IMR-90 (cell line): ENCODE results near the gene HAND2. TPM values are rescaled to one million over a fixed set of nuclear protein-coding genes. Genes with fewer than 3 reads are reported as not detected.

ENCODE experiments used
- ATAC-seq: fragments of 200-7000 bp; cut with Tn5 transposase; 2 replicates; pipeline ENCODE4 v1.9.1; 2020; ENCODE audit warnings: low read depth, mild to moderate bottlenecking, moderate library complexity
- BruUV-seq: library from RNA; stranded (reverse); fragments of 400-500 nt; replicated peaks from 2 replicates; lab custom pipeline; 2021; lab: Mats Ljungman, UMichigan
- CTCF ChIA-PET: fragments of 300-600 bp; formaldehyde crosslinking; extraction: SDS; loops from one replicate; lab custom pipeline; 2021; ENCODE audit warnings: antibody characterized with exemption; lab: Yijun Ruan, JAX
- POLR2A ChIA-PET: fragments of 300-600 bp; sonication (Branson Sonifier 250); formaldehyde crosslinking; loops from one replicate; lab custom pipeline; 2022; ENCODE audit warnings: antibody characterized with exemption; ENCODE audit not compliant: unreplicated experiment; lab: Charles Lee
- DNase-seq: peaks from one replicate; pipeline ENCODE4 v3.0.0; 2013
- H2AFZ ChIP-seq: replicated peaks from 2 replicates; pipeline ENCODE3; 2013; ENCODE audit warnings: low read length, mild to moderate bottlenecking; ENCODE audit not compliant: poor library complexity
- H2AK5ac ChIP-seq: 2 replicates; pipeline ENCODE4 v1.6.1; 2013; ENCODE audit warnings: low read depth, low read length, inconsistent platforms
- H2AK9ac ChIP-seq: replicated peaks from 2 replicates; pipeline ENCODE3; 2013; ENCODE audit warnings: mild to moderate bottlenecking, low read depth, low read length, moderate library complexity; ENCODE audit not compliant: poor library complexity
- H2BK120ac ChIP-seq: 2 replicates; pipeline ENCODE4 v1.6.1; 2013; ENCODE audit warnings: low read depth, low read length, inconsistent platforms
- H2BK15ac ChIP-seq: 3 replicates; pipeline ENCODE4 v1.6.1; 2013; ENCODE audit warnings: low read depth, low read length, inconsistent platforms
- H2BK20ac ChIP-seq: 2 replicates; pipeline ENCODE4 v1.6.1; 2013; ENCODE audit warnings: low read depth, mild to moderate bottlenecking, inconsistent platforms, low read length, moderate library complexity
- H2BK5ac ChIP-seq: 2 replicates; pipeline ENCODE4 v1.6.1; 2013; ENCODE audit warnings: mild to moderate bottlenecking, low read depth, low read length, inconsistent platforms; ENCODE audit not compliant: poor library complexity, severe bottlenecking
- H3K14ac ChIP-seq: replicated peaks from 2 replicates; pipeline ENCODE4 v1.6.1; 2013; ENCODE audit warnings: low read depth, low read length, inconsistent platforms
- H3K18ac ChIP-seq: 2 replicates; pipeline ENCODE4 v1.6.1; 2013; ENCODE audit warnings: low read depth, low read length, control low read depth
- H3K23ac ChIP-seq: 2 replicates; pipeline ENCODE4 v1.6.1; 2013; ENCODE audit warnings: low read depth, low read length, inconsistent platforms
- H3K27ac ChIP-seq: 2 replicates; pipeline ENCODE4 v1.5.1; 2013; ENCODE audit warnings: mild to moderate bottlenecking, control low read depth, low read length; ENCODE audit not compliant: insufficient read depth
- H3K27me3 ChIP-seq: 2 replicates; pipeline ENCODE4 v1.6.1; 2013; ENCODE audit warnings: low read length; ENCODE audit not compliant: control insufficient read depth, insufficient read depth
- H3K36me3 ChIP-seq: 2 replicates; pipeline ENCODE4 v1.6.1; 2013; ENCODE audit warnings: low read length, mixed read lengths; ENCODE audit not compliant: control insufficient read depth, insufficient read depth
- H3K4ac ChIP-seq: 2 replicates; pipeline ENCODE4 v1.6.1; 2013; ENCODE audit warnings: low read depth, low read length, inconsistent platforms
- H3K4me1 ChIP-seq: 2 replicates; pipeline ENCODE4 v1.6.1; 2013; ENCODE audit warnings: low read length, mixed read lengths; ENCODE audit not compliant: control insufficient read depth, insufficient read depth
- H3K4me2 ChIP-seq: 2 replicates; pipeline ENCODE4 v1.6.1; 2013; ENCODE audit warnings: low read depth, mild to moderate bottlenecking, control low read depth, low read length, moderate library complexity
- H3K4me3 ChIP-seq: 2 replicates; pipeline ENCODE4 v1.5.1; 2013; ENCODE audit warnings: low read depth, mild to moderate bottlenecking, control low read depth, low read length, moderate library complexity; ENCODE audit not compliant: insufficient read depth
- H3K56ac ChIP-seq: 2 replicates; pipeline ENCODE4 v1.6.1; 2013; ENCODE audit warnings: low read length, inconsistent platforms; ENCODE audit not compliant: insufficient read depth; ENCODE audit errors: extremely low read depth
- H3K79me1 ChIP-seq, 2 experiments: 2 replicates each; pipeline ENCODE4 v1.6.1; 2013; ENCODE audit warnings: low read length in 2 of 2, inconsistent platforms in 1 of 2, low read depth in 1 of 2
- H3K9ac ChIP-seq: 2 replicates; pipeline ENCODE4 v1.6.1; 2013; ENCODE audit warnings: low read depth, low read length, control low read depth
- H3K9me1 ChIP-seq: 2 replicates; pipeline ENCODE4 v1.6.1; 2013; ENCODE audit warnings: low read length, inconsistent platforms; ENCODE audit not compliant: insufficient read depth
- H3K9me3 ChIP-seq: 2 replicates; pipeline ENCODE4 v1.6.1; 2013; ENCODE audit warnings: low read length; ENCODE audit not compliant: control insufficient read depth, insufficient read depth
- H4K20me1 ChIP-seq: 2 replicates; pipeline ENCODE4 v1.6.1; 2013; ENCODE audit warnings: low read length, inconsistent platforms; ENCODE audit not compliant: insufficient read depth
- H4K5ac ChIP-seq: 2 replicates; pipeline ENCODE4 v1.6.1; 2013; ENCODE audit warnings: mild to moderate bottlenecking, low read depth, low read length, control low read depth
- H4K8ac ChIP-seq, 2 experiments: 2 replicates each; pipeline ENCODE4 v1.6.1; 2013; ENCODE audit warnings: low read depth in 2 of 2, low read length in 2 of 2, control low read depth in 1 of 2, inconsistent platforms in 1 of 2
- H4K91ac ChIP-seq: 2 replicates; pipeline ENCODE4 v1.6.1; 2013; ENCODE audit warnings: low read depth, low read length, inconsistent platforms; ENCODE audit not compliant: insufficient read depth
- CTCF ChIP-seq: conservative IDR thresholded peaks from 2 replicates; pipeline ENCODE4 v1.5.1; 2012; ENCODE audit warnings: mild to moderate bottlenecking, low read depth, low read length, improper control_type of control experiment
- MAFK ChIP-seq: IDR thresholded peaks from 2 replicates; pipeline ENCODE4 v1.6.1; 2012; ENCODE audit warnings: low read depth, low read length, improper control_type of control experiment
- NFE2L2 ChIP-seq: fragments of 150-350 bp; IDR thresholded peaks from 2 replicates; pipeline ENCODE4 v1.6.1; 2016; ENCODE audit warnings: low read depth, mild to moderate bottlenecking, low read length
- WGBS, 2 experiments: methylation state at CpG; one replicate each; pipeline versions ENCODE4 v1.1.5 to v1.1.7; 2013; ENCODE audit warnings: missing lambda C conversion rate in 2 of 2; ENCODE audit not compliant: insufficient read length in 1 of 2; ENCODE audit errors: extremely low coverage in 2 of 2; 5-methylcytosine and 5-hydroxymethylcytosine counted together
- dilution Hi-C: fragments of 300-500 bp; cut with HindIII; formaldehyde crosslinking; loops from one replicate; pipeline ENCODE4 v1.14.3; 2018; ENCODE audit warnings: low sequenced_read_pairs; ENCODE audit not compliant: unreplicated experiment
- in situ Hi-C: fragments of 300-500 bp; cut with MboI; formaldehyde crosslinking; loops from 3 replicates; pipeline ENCODE4 v1.14.3; 2019; ENCODE audit warnings: low sequenced_read_pairs, inconsistent platforms, mixed read lengths
- intact Hi-C: fragments of 100-400 bp; cut with micrococcal nuclease; formaldehyde crosslinking; loops from 2 replicates; pipeline ENCODE4 v1.10.0; 2022
- polyA plus RNA-seq, 3 experiments: library from polyadenylated mRNA; depleted of rRNA; stranded (reverse); fragments of >200 nt; gene quantifications; 2 replicates each; pipeline ENCODE4 v1.2.3, GENCODE V29; 2012; ENCODE audit warnings: low replicate concordance in 1 of 3
- total RNA-seq: library from RNA; depleted of rRNA; stranded (reverse); fragments of >200 nt; gene quantifications from 2 replicates; pipeline ENCODE4 v1.2.3, GENCODE V29; 2012

The HAND2 gene
- total and polyA plus RNA-seq, 2 of the 4 experiments (the other 2 are of a cell fraction), result 0.36 to 0.97 TPM

GRCh38 chr4:173478913-173479283 lies 51.1 kb downstream of the HAND2 start:
- BruUV-seq, result no TSS peak
- Histone ChIP-seq H3K4me1 (peaks cover 2% of the 10 kb centered on the region; the same call in 1 of the 2 replicates), H4K20me1 (no peaks in the 10 kb centered on the region), H3K4me2 (peak overlapping the region; percentile 80; the same call in 1 of the 2 replicates), H2AFZ (peak overlapping the region; percentile 61), H2BK120ac (peak overlapping the region; percentile 66), H3K9ac (no peak overlapping the region), H4K5ac (no peak overlapping the region), H3K36me3 (no peaks in the 10 kb centered on the region), H3K56ac (no peak overlapping the region), H4K91ac (peak overlapping the region; percentile 33; the same call in 1 of the 2 replicates), H2BK15ac (no peak overlapping the region), H3K23ac (peak overlapping the region; percentile 45), H3K9me1 (no peaks in the 10 kb centered on the region; the same call in 1 of the 2 replicates), H3K27ac (peak overlapping the region; percentile 26; the same call in 1 of the 2 replicates), H3K27me3 (no peaks in the 10 kb centered on the region), H3K18ac (no peak overlapping the region; the same call in 1 of the 2 replicates), H3K4ac (peak overlapping the region; percentile 42; the same call in 1 of the 2 replicates), H2AK5ac (peak overlapping the region; percentile 35; the same call in 1 of the 2 replicates), H3K4me3 (no peak overlapping the region), H4K8ac (peak overlapping the region in 1 of 2 experiments; percentile 57; a peak in 2 of 4 replicates), H2BK20ac (peak overlapping the region; percentile 42; the same call in 1 of the 2 replicates), H2BK5ac (peak overlapping the region; percentile 75), H2AK9ac (no peak overlapping the region), H3K14ac (peak overlapping the region; percentile 58), H3K79me1 (no peaks in the 10 kb centered on the region), H3K9me3 (no peaks in the 10 kb centered on the region)
- POLR2A ChIA-PET, result no interaction called here
- dilution Hi-C loops (no loop called here), in situ Hi-C loops (no loop called here), intact Hi-C loops (loop anchor here (5.0 kb wide), 1 partner anchor 147 kb away; the partner anchor contains the start of gene HMGB2)
- WGBS, 2 experiments, result no CpG with 5 or more reads among the region's 4 CpGs
- DNase-seq, result no peak
- CTCF ChIA-PET, result interaction anchor here (1.1 kb wide), 1 partner anchor 16 kb away, joined by 4 read pairs; no protein-coding TSS in a partner anchor
- TF ChIP-seq NFE2L2 (no peak), MAFK (no peak), CTCF (no peak)
- ATAC-seq, result no peak; the same call in none of the 2 replicates
